HepG2 (cell line): Measurements from ENCODE around the gene KCNK17. TPM values are rescaled to one million over a fixed set of nuclear protein-coding genes. Genes with fewer than 3 reads are reported as not detected.

Source experiments
- BRCA1 ChIP-seq: sonication (generic); formaldehyde crosslinking; IDR thresholded peaks from 2 replicates; pipeline ENCODE4 v1.4.0; 2020; ENCODE audit warnings: missing genetic modification reagents
- FOXM1 ChIP-seq: sonication (generic); formaldehyde crosslinking; IDR thresholded peaks from 2 replicates; pipeline ENCODE4 v1.5.0; 2020; ENCODE audit warnings: missing genetic modification reagents
- HBP1 ChIP-seq: IDR thresholded peaks from 2 replicates; pipeline ENCODE4 v1.6.1; 2016; ENCODE audit warnings: low read depth, control low read depth
- HDAC1 ChIP-seq: sonication (generic); formaldehyde crosslinking; IDR thresholded peaks from 2 replicates; pipeline ENCODE4 v1.5.1; 2020; ENCODE audit warnings: mild to moderate bottlenecking, missing genetic modification reagents
- HNF1B ChIP-seq: sonication (generic); formaldehyde crosslinking; IDR thresholded peaks from 2 replicates; pipeline ENCODE4 v1.5.1; 2020; ENCODE audit warnings: mild to moderate bottlenecking, moderate library complexity, missing genetic modification reagents
- HNRNPL ChIP-seq: fragments of 200-400 bp; formaldehyde crosslinking; IDR thresholded peaks from 2 replicates; pipeline ENCODE4 v1.6.1; 2017; ENCODE audit warnings: mild to moderate bottlenecking, low read depth, low read length
- HOXD1 ChIP-seq: sonication (generic); formaldehyde crosslinking; IDR thresholded peaks from 2 replicates; pipeline ENCODE4 v1.5.0; 2020; ENCODE audit warnings: missing genetic modification reagents
- KLF15 ChIP-seq: sonication (generic); formaldehyde crosslinking; IDR thresholded peaks from 2 replicates; pipeline ENCODE4 v1.8.1; 2023; ENCODE audit warnings: borderline replicate concordance, mild to moderate bottlenecking, inconsistent platforms, missing genetic modification reagents, mixed read lengths
- MLX ChIP-seq: IDR thresholded peaks from 2 replicates; pipeline ENCODE4 v1.6.1; 2016
- NFE2 ChIP-seq: sonication (generic); formaldehyde crosslinking; IDR thresholded peaks from 2 replicates; pipeline ENCODE4 v1.4.0; 2020; ENCODE audit warnings: missing genetic modification reagents
- PATZ1 ChIP-seq: sonication (generic); formaldehyde crosslinking; IDR thresholded peaks from 2 replicates; pipeline ENCODE4 v1.4.0; 2020; ENCODE audit warnings: missing genetic modification reagents
- SALL2 ChIP-seq: sonication (generic); formaldehyde crosslinking; IDR thresholded peaks from 2 replicates; pipeline ENCODE4 v1.8.1; 2023; ENCODE audit warnings: mild to moderate bottlenecking, missing genetic modification reagents, inconsistent platforms
- SIN3A ChIP-seq: IDR thresholded peaks from 2 replicates; pipeline ENCODE4 v1.6.1; 2011; ENCODE audit warnings: low read depth, mild to moderate bottlenecking, control low read depth, low read length, borderline replicate concordance
- ZBTB20 ChIP-seq: sonication (generic); formaldehyde crosslinking; IDR thresholded peaks from 2 replicates; pipeline ENCODE4 v1.8.1; 2023; ENCODE audit warnings: missing genetic modification reagents, low read depth, mild to moderate bottlenecking, borderline replicate concordance
- ZFP82 ChIP-seq: sonication (generic); formaldehyde crosslinking; IDR thresholded peaks from 2 replicates; pipeline ENCODE4 v1.5.1; 2020; ENCODE audit warnings: mild to moderate bottlenecking, missing genetic modification reagents, borderline replicate concordance
- ZMYM3 ChIP-seq: sonication (generic); formaldehyde crosslinking; IDR thresholded peaks from 2 replicates; pipeline ENCODE4 v1.5.1; 2020; ENCODE audit warnings: mild to moderate bottlenecking, missing genetic modification reagents
- ZNF12 ChIP-seq: sonication (generic); formaldehyde crosslinking; IDR thresholded peaks from 2 replicates; pipeline ENCODE4 v1.5.0; 2020; ENCODE audit warnings: missing genetic modification reagents
- ZNF496 ChIP-seq: sonication (generic); formaldehyde crosslinking; IDR thresholded peaks from 2 replicates; pipeline ENCODE4 v1.8.1; 2023; ENCODE audit warnings: mild to moderate bottlenecking, moderate library complexity, missing genetic modification reagents; ENCODE audit not compliant: insufficient replicate concordance
- ZNF547 ChIP-seq: sonication (generic); formaldehyde crosslinking; IDR thresholded peaks from 2 replicates; pipeline ENCODE4 v1.5.1; 2020; ENCODE audit warnings: mild to moderate bottlenecking, missing genetic modification reagents
- ZNF652 ChIP-seq: IDR thresholded peaks from 2 replicates; pipeline ENCODE4 v1.6.1; 2016; ENCODE audit warnings: low read depth, borderline replicate concordance
- ZNF672 ChIP-seq: sonication (generic); formaldehyde crosslinking; IDR thresholded peaks from 2 replicates; pipeline ENCODE4 v1.8.1; 2022; ENCODE audit warnings: missing genetic modification reagents
- ZNF747 ChIP-seq: sonication (generic); formaldehyde crosslinking; IDR thresholded peaks from 2 replicates; pipeline ENCODE4 v1.8.1; 2023; ENCODE audit warnings: missing genetic modification reagents, mild to moderate bottlenecking, borderline replicate concordance
- polyA plus RNA-seq, 8 experiments: library from polyadenylated mRNA; depleted of rRNA in 3 of 8; stranded (reverse) in 7 of 8; unstranded in 1 of 8; fragments of >200 nt; fragmentation: Illumina TruSeq in 4 of 8; extraction: Trizol in 4 of 8; gene quantifications; 2 replicates each; pipeline versions ENCODE4 v1.2.1 to v1.2.3, GENCODE V29; 2011 to 2016; ENCODE audit warnings: low read depth in 4 of 8, missing spikeins in 1 of 8, mixed read lengths in 1 of 8; ENCODE audit not compliant: insufficient read depth in 1 of 8
- total RNA-seq, 5 experiments: library from RNA; depleted of rRNA; stranded (reverse); fragments of >200 nt; fragmentation: Illumina TruSeq; extraction: Trizol; gene quantifications; 2 replicates each; pipeline ENCODE4 v1.2.3, GENCODE V29; 2016; ENCODE audit warnings: low read depth in 1 of 5

Gene KCNK17
- total and polyA plus RNA-seq, 2 of the 13 experiments (the other 11 are each of a cell fraction or from before 2014, with no cell fraction given) = not detected

- TF ChIP-seq HBP1 (CRISPR knock-in tag) = 0 out of 2 replicates have a peak, but pooled peaks have one; percentile 75
- TF ChIP-seq ZMYM3 (CRISPR knock-in tag) = peak; percentile 37; the same call in 1 of the 2 replicates
- TF ChIP-seq PATZ1 (CRISPR knock-in tag) = 0 out of 2 replicates have a peak, but pooled peaks have one; percentile 17
- no peak for TF ChIP-seq FOXM1 (CRISPR knock-in tag)
- TF ChIP-seq ZBTB20 (CRISPR knock-in tag) = peak; percentile 45; the same call in 1 of the 2 replicates
- TF ChIP-seq ZNF747 (CRISPR knock-in tag) = no peak
- no peak for TF ChIP-seq BRCA1
- no peak for TF ChIP-seq ZNF652
- no peak for TF ChIP-seq SIN3A
- no peak for TF ChIP-seq HDAC1 (CRISPR knock-in tag)
- TF ChIP-seq ZFP82 (CRISPR knock-in tag) = no peak
- TF ChIP-seq SALL2 (CRISPR knock-in tag) = no peak
- no peak for TF ChIP-seq ZNF547 (CRISPR knock-in tag)
- no peak for TF ChIP-seq NFE2 (CRISPR knock-in tag)
- no peak for TF ChIP-seq ZNF672
- TF ChIP-seq ZNF12 (CRISPR knock-in tag) = no peak
- no peak for TF ChIP-seq ZNF496 (CRISPR knock-in tag)
- no peak for TF ChIP-seq HOXD1 (CRISPR knock-in tag)
- 0 out of 2 replicates have a peak, but pooled peaks have one; percentile 38 for TF ChIP-seq HNF1B (CRISPR knock-in tag)
- TF ChIP-seq KLF15 = no peak
- no peak for TF ChIP-seq MLX (CRISPR knock-in tag)
- no peak for TF ChIP-seq HNRNPL
These were observed 11.4 kb downstream of the KCNK17 start (continued) for GRCh38 chr6:39302669-39303424.
